ENCODE data around the gene VSTM4.
A peak's percentile ranks its signal among the peaks of the same experiment; 100 is the strongest.

Gene VSTM4

DNA sequence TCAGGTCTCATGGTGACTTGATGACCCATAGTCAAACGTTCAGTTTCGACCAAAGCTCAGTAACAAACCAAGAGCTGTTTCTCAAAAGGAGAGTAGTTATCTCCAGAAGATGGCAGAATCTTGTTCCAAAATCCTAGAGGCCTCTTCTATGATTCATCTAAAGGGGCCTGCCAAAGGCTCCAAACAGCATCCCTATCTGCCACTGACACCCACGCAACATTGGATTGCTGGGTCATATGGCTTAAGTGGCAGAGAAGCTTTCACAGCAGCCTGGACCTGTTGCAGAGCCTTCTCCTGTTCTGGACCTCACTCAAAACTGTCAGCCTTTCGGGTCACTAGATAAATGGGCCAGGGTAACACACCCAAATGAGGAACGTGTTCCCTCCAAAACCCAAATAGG, 121.7 kb downstream of the VSTM4 start:
- no peaks in the 10 kb centered on the region for H3K9me3 ChIP-seq (ENCODE audit: insufficient read depth, low read length, severe bottlenecking)
- H3K27me3 ChIP-seq (ENCODE audit: insufficient read depth, low read length, poor library complexity), result no peaks in the 10 kb centered on the region
- no peaks in the 10 kb centered on the region for H4K20me1 ChIP-seq (ENCODE audit: insufficient read depth, low read length)
- H3K4me2 ChIP-seq (ENCODE audit: insufficient read depth, low read length), result no peak overlapping the region
- DNase-seq (no peak), ATAC-seq (ENCODE audit: insufficient read depth, low read depth) (no peak)
- no peak overlapping the region for H3K9ac ChIP-seq (ENCODE audit: low read depth, low read length)
- no peak overlapping the region for H3K4me3 ChIP-seq (ENCODE audit: low read depth in 1 of 2, low read length in 2 of 2)
- no peak for TF ChIP-seq EZH2 (IDR thresholded peaks at IDR 0.05; ENCODE audit: borderline replicate concordance, low read depth, low read length, severe bottlenecking)
- TF ChIP-seq, protein P1, sequence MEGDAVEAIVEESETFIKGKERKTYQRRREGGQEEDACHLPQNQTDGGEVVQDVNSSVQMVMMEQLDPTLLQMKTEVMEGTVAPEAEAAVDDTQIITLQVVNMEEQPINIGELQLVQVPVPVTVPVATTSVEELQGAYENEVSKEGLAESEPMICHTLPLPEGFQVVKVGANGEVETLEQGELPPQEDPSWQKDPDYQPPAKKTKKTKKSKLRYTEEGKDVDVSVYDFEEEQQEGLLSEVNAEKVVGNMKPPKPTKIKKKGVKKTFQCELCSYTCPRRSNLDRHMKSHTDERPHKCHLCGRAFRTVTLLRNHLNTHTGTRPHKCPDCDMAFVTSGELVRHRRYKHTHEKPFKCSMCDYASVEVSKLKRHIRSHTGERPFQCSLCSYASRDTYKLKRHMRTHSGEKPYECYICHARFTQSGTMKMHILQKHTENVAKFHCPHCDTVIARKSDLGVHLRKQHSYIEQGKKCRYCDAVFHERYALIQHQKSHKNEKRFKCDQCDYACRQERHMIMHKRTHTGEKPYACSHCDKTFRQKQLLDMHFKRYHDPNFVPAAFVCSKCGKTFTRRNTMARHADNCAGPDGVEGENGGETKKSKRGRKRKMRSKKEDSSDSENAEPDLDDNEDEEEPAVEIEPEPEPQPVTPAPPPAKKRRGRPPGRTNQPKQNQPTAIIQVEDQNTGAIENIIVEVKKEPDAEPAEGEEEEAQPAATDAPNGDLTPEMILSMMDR (IDR thresholded peaks at IDR 0.05; ENCODE audit: borderline replicate concordance, extremely low read depth, low read length, poor library complexity, severe bottlenecking), result no peak
- H3K36me3 ChIP-seq (ENCODE audit: insufficient read depth, low read length), result no peaks in the 10 kb centered on the region
- H3K4me1 ChIP-seq (ENCODE audit: insufficient read depth, low read length), result no peaks in the 10 kb centered on the region
- no peak overlapping the region for H2AFZ ChIP-seq (ENCODE audit: low read depth, low read length)
- no peak overlapping the region for H3K27ac ChIP-seq (ENCODE audit: low read length)
- no peaks in the 10 kb centered on the region for H3K79me2 ChIP-seq (ENCODE audit: insufficient read depth, low read length)

DNA sequence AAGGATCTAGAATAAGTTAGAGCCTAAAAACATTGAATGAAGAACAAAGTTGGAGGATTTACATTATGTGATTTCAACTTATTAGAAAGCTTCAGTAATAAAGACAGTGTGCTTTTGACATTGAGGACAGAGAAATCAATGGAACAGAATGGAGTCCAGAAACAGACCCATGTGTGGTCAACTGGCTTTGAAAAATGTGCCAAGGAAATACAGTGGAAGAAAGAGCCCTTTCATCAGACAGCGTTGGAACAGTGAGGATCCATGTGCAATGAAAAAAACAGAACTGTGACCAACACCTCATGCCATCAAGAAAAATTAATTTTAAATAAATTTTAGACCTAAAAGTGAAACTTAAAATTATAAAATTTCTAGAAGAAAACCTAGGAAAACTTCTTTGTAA, 125.1 kb downstream of the VSTM4 start:
- Histone ChIP-seq H2AFZ (ENCODE audit: low read depth, low read length) (no peak overlapping the region), H3K9ac (ENCODE audit: low read depth, low read length) (no peak overlapping the region), H3K27ac (ENCODE audit: low read length) (no peak overlapping the region), H4K20me1 (ENCODE audit: insufficient read depth, low read length) (no peaks in the 10 kb centered on the region; the same call in 1 of the 2 replicates), H3K27me3 (ENCODE audit: insufficient read depth, low read length, poor library complexity) (no peaks in the 10 kb centered on the region), H3K79me2 (ENCODE audit: insufficient read depth, low read length) (no peaks in the 10 kb centered on the region), H3K4me2 (ENCODE audit: insufficient read depth, low read length) (no peak overlapping the region), H3K36me3 (ENCODE audit: insufficient read depth, low read length) (no peaks in the 10 kb centered on the region), H3K4me3 (ENCODE audit: low read depth in 1 of 2, low read length in 2 of 2) (no peak overlapping the region), H3K9me3 (ENCODE audit: insufficient read depth, low read length, severe bottlenecking) (no peaks in the 10 kb centered on the region), H3K4me1 (ENCODE audit: insufficient read depth, low read length) (no peaks in the 10 kb centered on the region)
- DNase-seq, result no peak
- no peak for ATAC-seq (ENCODE audit: insufficient read depth, low read depth)
- TF ChIP-seq EZH2 (IDR thresholded peaks at IDR 0.05; ENCODE audit: borderline replicate concordance, low read depth, low read length, severe bottlenecking), result no peak

DNA sequence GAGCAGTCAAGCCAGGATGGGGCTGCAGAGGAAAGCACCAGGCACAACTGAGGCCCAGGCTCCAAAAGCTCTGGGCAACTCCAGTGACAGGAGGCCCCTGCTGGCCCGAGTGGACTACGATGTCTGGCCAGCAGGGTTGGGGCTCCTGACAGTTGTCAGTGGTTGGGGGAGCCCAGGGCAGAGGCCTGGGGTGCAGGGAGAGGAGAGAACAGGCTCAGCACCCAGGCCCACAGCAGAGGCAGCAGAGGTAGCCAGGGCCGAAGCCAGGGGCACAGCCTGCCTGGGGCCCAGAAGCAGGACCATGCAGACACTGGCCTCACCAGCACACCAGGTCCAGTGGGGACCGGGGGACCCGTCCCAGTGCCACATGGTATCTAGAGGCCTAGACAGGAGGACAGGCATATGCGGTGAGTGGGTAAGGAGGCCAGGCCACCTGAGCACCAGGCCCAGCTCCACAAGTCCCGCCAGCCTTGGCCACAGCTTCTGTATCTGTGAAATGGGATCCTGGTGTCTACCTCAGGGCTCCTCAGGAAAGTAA, 129.6 kb downstream of the VSTM4 start:
- H3K27me3 ChIP-seq (ENCODE audit: insufficient read depth, low read length, poor library complexity), result no peaks in the 10 kb centered on the region

DNA sequence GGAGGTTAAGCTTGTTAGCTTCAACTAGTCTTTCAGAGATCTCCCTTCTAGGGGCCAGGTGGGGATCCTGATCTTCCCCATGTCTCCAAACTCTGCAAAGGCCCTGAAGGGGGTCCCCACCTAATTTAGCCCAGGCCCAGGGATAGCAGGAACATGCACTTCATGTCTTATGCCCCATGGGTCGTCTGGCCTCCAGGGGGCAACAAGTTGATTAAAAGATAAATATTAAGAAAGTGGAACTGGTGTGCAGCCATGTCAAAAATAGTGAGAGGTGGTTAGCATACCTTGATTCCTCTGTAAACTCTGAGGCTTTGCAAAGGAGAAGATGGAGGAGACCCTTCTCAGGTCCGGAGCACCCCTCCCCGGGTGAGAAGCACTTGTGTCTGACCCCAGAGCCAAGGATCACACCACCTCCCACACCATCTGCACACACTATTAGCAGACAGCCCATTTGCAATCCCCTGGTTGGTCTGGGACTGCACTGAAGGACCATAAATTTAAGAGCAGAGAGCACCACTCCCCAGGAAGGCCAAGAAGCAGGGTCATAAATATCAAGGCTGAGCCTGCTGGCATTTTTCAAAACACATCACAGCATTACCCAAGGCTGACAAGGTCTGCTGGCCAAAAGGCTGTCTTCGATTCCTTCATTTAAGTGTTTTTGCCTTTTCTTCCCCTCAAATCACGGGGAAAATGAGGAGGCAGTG, 131.5 kb downstream of the VSTM4 start:
- no peaks in the 10 kb centered on the region for H3K4me1 ChIP-seq (ENCODE audit: insufficient read depth, low read length)
- no peak overlapping the region for H3K27ac ChIP-seq (ENCODE audit: low read length)
- no peaks in the 10 kb centered on the region for H3K27me3 ChIP-seq (ENCODE audit: insufficient read depth, low read length, poor library complexity)
- H3K4me3 ChIP-seq (ENCODE audit: low read depth in 1 of 2, low read length in 2 of 2), result no peak overlapping the region
- no peak for DNase-seq
- no peaks in the 10 kb centered on the region for H3K79me2 ChIP-seq (ENCODE audit: insufficient read depth, low read length)
- no peak for ATAC-seq (ENCODE audit: insufficient read depth, low read depth)
- no peaks in the 10 kb centered on the region for H3K9me3 ChIP-seq (ENCODE audit: insufficient read depth, low read length, severe bottlenecking)
- TF ChIP-seq EZH2 (IDR thresholded peaks at IDR 0.05; ENCODE audit: borderline replicate concordance, low read depth, low read length, severe bottlenecking), result no peak
- TF ChIP-seq, protein P1 (IDR thresholded peaks at IDR 0.05; ENCODE audit: borderline replicate concordance, extremely low read depth, low read length, poor library complexity, severe bottlenecking), result peak; percentile 18
- no peaks in the 10 kb centered on the region for H3K36me3 ChIP-seq (ENCODE audit: insufficient read depth, low read length)
- no peak overlapping the region for H3K4me2 ChIP-seq (ENCODE audit: insufficient read depth, low read length)
- H4K20me1 ChIP-seq (ENCODE audit: insufficient read depth, low read length), result no peaks in the 10 kb centered on the region; the same call in 1 of the 2 replicates
- no peak overlapping the region for H3K9ac ChIP-seq (ENCODE audit: low read depth, low read length)
- H2AFZ ChIP-seq (ENCODE audit: low read depth, low read length), result no peak overlapping the region

More for the DNA sequence above, 129.6 kb downstream of the VSTM4 start:
- no peak overlapping the region for H3K9ac ChIP-seq (ENCODE audit: low read depth, low read length)
- no peak overlapping the region for H2AFZ ChIP-seq (ENCODE audit: low read depth, low read length)
- no peak for DNase-seq
- no peak overlapping the region for H3K4me3 ChIP-seq (ENCODE audit: low read depth in 1 of 2, low read length in 2 of 2)
- no peak for ATAC-seq (ENCODE audit: insufficient read depth, low read depth)
- no peaks in the 10 kb centered on the region for H3K79me2 ChIP-seq (ENCODE audit: insufficient read depth, low read length)
- no peaks in the 10 kb centered on the region; the same call in 1 of the 2 replicates for H4K20me1 ChIP-seq (ENCODE audit: insufficient read depth, low read length)
- H3K36me3 ChIP-seq (ENCODE audit: insufficient read depth, low read length), result no peaks in the 10 kb centered on the region
- no peak for TF ChIP-seq EZH2 (IDR thresholded peaks at IDR 0.05; ENCODE audit: borderline replicate concordance, low read depth, low read length, severe bottlenecking)
- TF ChIP-seq, protein P1 (IDR thresholded peaks at IDR 0.05; ENCODE audit: borderline replicate concordance, extremely low read depth, low read length, poor library complexity, severe bottlenecking), result no peak
- no peak overlapping the region for H3K27ac ChIP-seq (ENCODE audit: low read length)
- no peaks in the 10 kb centered on the region for H3K9me3 ChIP-seq (ENCODE audit: insufficient read depth, low read length, severe bottlenecking)
- H3K4me2 ChIP-seq (ENCODE audit: insufficient read depth, low read length), result no peak overlapping the region
- no peaks in the 10 kb centered on the region for H3K4me1 ChIP-seq (ENCODE audit: insufficient read depth, low read length)

Data from DND-41 (cell line).